ENCODE data around the gene EFHC2.

EFHC2 gene

GRCh38 chrX:44343412-44344141 lies at the start of gene EFHC2:
Gene EFHC2 (minus strand): TSS chrX:44343672. CDS start chrX:44343588, 84 bp downstream.
- H3K9ac ChIP-seq (ENCODE audit: low read length): no peak within 1 kb of the TSS
- no peaks in the 10 kb centered on the region for H3K9me3 ChIP-seq (ENCODE audit: low read length)
- no peaks in the 10 kb centered on the region for H3K4me1 ChIP-seq (ENCODE audit: insufficient read depth, low read length)
- H3K27ac ChIP-seq (ENCODE audit: low read depth, low read length): no peak within 1 kb of the TSS
- H3K4me3 ChIP-seq (ENCODE audit: low read depth in 1 of 2, low read length in 2 of 2): peak within 1 kb of the TSS in 1 of 2 donors; percentile 42
- peaks cover 0 to 8% of the 10 kb centered on the region in 2 donors for H3K27me3 ChIP-seq (ENCODE audit: control insufficient read depth in 1 of 2, insufficient read depth in 2 of 2, low read length in 2 of 2)
- H3K36me3 ChIP-seq (ENCODE audit: insufficient read depth, low read length): no peaks in the 10 kb centered on the region

- H3K4me3 ChIP-seq (ENCODE audit: low read depth in 1 of 2, low read length in 2 of 2): no peak overlapping the region
- peaks cover 0 to 5% of the 10 kb centered on the region in 2 donors for H3K27me3 ChIP-seq (ENCODE audit: control insufficient read depth in 1 of 2, insufficient read depth in 2 of 2, low read length in 2 of 2)
- H3K27ac ChIP-seq (ENCODE audit: low read depth, low read length): no peak overlapping the region
- no peaks in the 10 kb centered on the region for H3K4me1 ChIP-seq (ENCODE audit: insufficient read depth, low read length)
- H3K9ac ChIP-seq (ENCODE audit: low read length): no peak overlapping the region
- H3K36me3 ChIP-seq (ENCODE audit: insufficient read depth, low read length): no peaks in the 10 kb centered on the region
- H3K9me3 ChIP-seq (ENCODE audit: low read length): no peaks in the 10 kb centered on the region
Observed at GRCh38 chrX:44392767-44393166, 49.3 kb upstream of the EFHC2 start.

GRCh38 chrX:44384688-44385338 lies 41.3 kb upstream of the EFHC2 start:
- Histone ChIP-seq H3K27me3 (ENCODE audit: control insufficient read depth in 1 of 2, insufficient read depth in 2 of 2, low read length in 2 of 2) (peaks cover 0 to 5% of the 10 kb centered on the region in 2 donors), H3K36me3 (ENCODE audit: insufficient read depth, low read length) (no peaks in the 10 kb centered on the region)

GRCh38 chrX:44382871-44383270 lies 39.4 kb upstream of the EFHC2 start:
- no peaks in the 10 kb centered on the region for H3K4me1 ChIP-seq (ENCODE audit: insufficient read depth, low read length)
- no peak overlapping the region for H3K4me3 ChIP-seq (ENCODE audit: low read depth in 1 of 2, low read length in 2 of 2)
- no peaks in the 10 kb centered on the region for H3K36me3 ChIP-seq (ENCODE audit: insufficient read depth, low read length)
- no peaks in the 10 kb centered on the region for H3K9me3 ChIP-seq (ENCODE audit: low read length)
- no peak overlapping the region for H3K9ac ChIP-seq (ENCODE audit: low read length)
- H3K27me3 ChIP-seq (ENCODE audit: control insufficient read depth in 1 of 2, insufficient read depth in 2 of 2, low read length in 2 of 2): no peaks in the 10 kb centered on the region
- no peak overlapping the region for H3K27ac ChIP-seq (ENCODE audit: low read depth, low read length)

More at GRCh38 chrX:44384688-44385338, 41.3 kb upstream of the EFHC2 start:
- Histone ChIP-seq H3K9me3 (ENCODE audit: low read length) (no peaks in the 10 kb centered on the region), H3K4me3 (ENCODE audit: low read depth in 1 of 2, low read length in 2 of 2) (no peak overlapping the region), H3K27ac (ENCODE audit: low read depth, low read length) (no peak overlapping the region), H3K9ac (ENCODE audit: low read length) (no peak overlapping the region), H3K4me1 (ENCODE audit: insufficient read depth, low read length) (no peaks in the 10 kb centered on the region)

- H3K36me3 ChIP-seq (ENCODE audit: insufficient read depth, low read length): no peaks in the 10 kb centered on the region
Observed at GRCh38 chrX:44352758-44353157, 9.3 kb upstream of the EFHC2 start.

GRCh38 chrX:44349561-44349960 lies 6.1 kb upstream of the EFHC2 start:
- H3K9ac ChIP-seq (ENCODE audit: low read length): no peak overlapping the region
- H3K4me1 ChIP-seq (ENCODE audit: insufficient read depth, low read length): no peaks in the 10 kb centered on the region
- no peak overlapping the region for H3K4me3 ChIP-seq (ENCODE audit: low read depth in 1 of 2, low read length in 2 of 2)
- H3K9me3 ChIP-seq (ENCODE audit: low read length): no peaks in the 10 kb centered on the region
- peaks cover 0 to 7% of the 10 kb centered on the region in 2 donors for H3K27me3 ChIP-seq (ENCODE audit: control insufficient read depth in 1 of 2, insufficient read depth in 2 of 2, low read length in 2 of 2)
- no peak overlapping the region for H3K27ac ChIP-seq (ENCODE audit: low read depth, low read length)
- H3K36me3 ChIP-seq (ENCODE audit: insufficient read depth, low read length): no peaks in the 10 kb centered on the region

More at GRCh38 chrX:44352758-44353157, 9.3 kb upstream of the EFHC2 start:
- H3K27ac ChIP-seq (ENCODE audit: low read depth, low read length): no peak overlapping the region
- H3K4me1 ChIP-seq (ENCODE audit: insufficient read depth, low read length): no peaks in the 10 kb centered on the region
- peaks cover 0 to 7% of the 10 kb centered on the region in 2 donors for H3K27me3 ChIP-seq (ENCODE audit: control insufficient read depth in 1 of 2, insufficient read depth in 2 of 2, low read length in 2 of 2)
- H3K4me3 ChIP-seq (ENCODE audit: low read depth in 1 of 2, low read length in 2 of 2): no peak overlapping the region
- no peaks in the 10 kb centered on the region for H3K9me3 ChIP-seq (ENCODE audit: low read length)
- no peak overlapping the region for H3K9ac ChIP-seq (ENCODE audit: low read length)

GRCh38 chrX:44344687-44345086 lies 1.2 kb upstream of the EFHC2 start:
- no peak overlapping the region for H3K9ac ChIP-seq (ENCODE audit: low read length)
- H3K4me1 ChIP-seq (ENCODE audit: insufficient read depth, low read length): no peaks in the 10 kb centered on the region
- H3K4me3 ChIP-seq (ENCODE audit: low read depth in 1 of 2, low read length in 2 of 2): no peak overlapping the region

GRCh38 chrX:44344194-44344593 lies 722 bp upstream of the EFHC2 start:
- Histone ChIP-seq H3K4me1 (ENCODE audit: insufficient read depth, low read length) (no peaks in the 10 kb centered on the region), H3K27ac (ENCODE audit: low read depth, low read length) (no peak overlapping the region), H3K36me3 (ENCODE audit: insufficient read depth, low read length) (no peaks in the 10 kb centered on the region), H3K9ac (ENCODE audit: low read length) (no peak overlapping the region), H3K4me3 (ENCODE audit: low read depth in 1 of 2, low read length in 2 of 2) (no peak overlapping the region), H3K9me3 (ENCODE audit: low read length) (no peaks in the 10 kb centered on the region), H3K27me3 (ENCODE audit: control insufficient read depth in 1 of 2, insufficient read depth in 2 of 2, low read length in 2 of 2) (peaks cover 0 to 8% of the 10 kb centered on the region in 2 donors)

More at GRCh38 chrX:44344687-44345086, 1.2 kb upstream of the EFHC2 start:
- H3K36me3 ChIP-seq (ENCODE audit: insufficient read depth, low read length): no peaks in the 10 kb centered on the region
- H3K9me3 ChIP-seq (ENCODE audit: low read length): no peaks in the 10 kb centered on the region
- peaks cover 0 to 8% of the 10 kb centered on the region in 2 donors for H3K27me3 ChIP-seq (ENCODE audit: control insufficient read depth in 1 of 2, insufficient read depth in 2 of 2, low read length in 2 of 2)
- H3K27ac ChIP-seq (ENCODE audit: low read depth, low read length): no peak overlapping the region

GRCh38 chrX:44342866-44343265 lies 606 bp downstream of the EFHC2 start:
- no peak overlapping the region for H3K9ac ChIP-seq (ENCODE audit: low read length)
- peaks cover 0 to 8% of the 10 kb centered on the region in 2 donors for H3K27me3 ChIP-seq (ENCODE audit: control insufficient read depth in 1 of 2, insufficient read depth in 2 of 2, low read length in 2 of 2)
- no peaks in the 10 kb centered on the region for H3K4me1 ChIP-seq (ENCODE audit: insufficient read depth, low read length)
- H3K36me3 ChIP-seq (ENCODE audit: insufficient read depth, low read length): no peaks in the 10 kb centered on the region
- peak overlapping the region in 1 of 2 donors; percentile 42 for H3K4me3 ChIP-seq (ENCODE audit: low read depth in 1 of 2, low read length in 2 of 2)
- no peaks in the 10 kb centered on the region for H3K9me3 ChIP-seq (ENCODE audit: low read length)
- no peak overlapping the region for H3K27ac ChIP-seq (ENCODE audit: low read depth, low read length)

- peaks cover 0 to 5% of the 10 kb centered on the region in 2 donors for H3K27me3 ChIP-seq (ENCODE audit: control insufficient read depth in 1 of 2, insufficient read depth in 2 of 2, low read length in 2 of 2)
- no peak overlapping the region for H3K4me3 ChIP-seq (ENCODE audit: low read depth in 1 of 2, low read length in 2 of 2)
- H3K9ac ChIP-seq (ENCODE audit: low read length): no peak overlapping the region
- no peaks in the 10 kb centered on the region for H3K4me1 ChIP-seq (ENCODE audit: insufficient read depth, low read length)
- no peaks in the 10 kb centered on the region for H3K36me3 ChIP-seq (ENCODE audit: insufficient read depth, low read length)
- H3K27ac ChIP-seq (ENCODE audit: low read depth, low read length): no peak overlapping the region
- no peaks in the 10 kb centered on the region for H3K9me3 ChIP-seq (ENCODE audit: low read length)
Observed at GRCh38 chrX:44338361-44338760, 5.1 kb downstream of the EFHC2 start.

- no peaks in the 10 kb centered on the region for H3K9me3 ChIP-seq (ENCODE audit: low read length)
Observed at GRCh38 chrX:44332437-44332836, 11.0 kb downstream of the EFHC2 start.

More at GRCh38 chrX:44332437-44332836, 11.0 kb downstream of the EFHC2 start:
- Histone ChIP-seq H3K4me3 (ENCODE audit: low read depth in 1 of 2, low read length in 2 of 2) (no peak overlapping the region), H3K4me1 (ENCODE audit: insufficient read depth, low read length) (no peaks in the 10 kb centered on the region), H3K9ac (ENCODE audit: low read length) (no peak overlapping the region), H3K27me3 (ENCODE audit: control insufficient read depth in 1 of 2, insufficient read depth in 2 of 2, low read length in 2 of 2) (no peaks in the 10 kb centered on the region), H3K36me3 (ENCODE audit: insufficient read depth, low read length) (no peaks in the 10 kb centered on the region), H3K27ac (ENCODE audit: low read depth, low read length) (no peak overlapping the region)

All from muscle layer of colon (tissue), 2 donors.